ENCODE data around the gene GARRE1.

The GARRE1 gene

GRCh38 chr19:34299576-34299975 lies 45.2 kb downstream of the GARRE1 start:
- DNase-seq = no peak

GRCh38 chr19:34300380-34300779 lies 46.0 kb downstream of the GARRE1 start:
- DNase-seq = no peak

- DNase-seq = no peak
Measured at GRCh38 chr19:34300962-34301361, 46.6 kb downstream of the GARRE1 start.
